SW480 (cell line): ENCODE results near the gene RTN4R.

Source experiments
- DNase-seq: peaks from one replicate; pipeline ENCODE4 v3.0.0-alpha.2; 2016; ENCODE audit warnings: low spot score

RTN4R gene

DNA sequence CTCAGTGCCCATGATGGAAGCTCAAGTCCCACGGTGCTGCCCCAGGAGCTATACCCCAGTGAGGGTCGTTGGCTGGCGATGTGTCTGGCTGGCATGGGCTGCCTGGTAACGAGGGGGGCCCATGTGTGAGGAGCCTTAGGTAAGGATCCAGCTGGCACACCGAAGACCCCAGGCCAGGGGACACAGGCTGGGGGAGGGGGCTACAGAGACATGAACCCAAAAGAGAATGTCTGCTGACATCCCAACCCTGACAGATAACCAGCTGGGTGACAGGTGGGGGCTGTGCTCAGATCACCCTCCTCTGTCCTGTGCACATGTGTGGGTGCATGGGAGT, 39.2 kb downstream of the RTN4R start:
- no peak for DNase-seq

DNA sequence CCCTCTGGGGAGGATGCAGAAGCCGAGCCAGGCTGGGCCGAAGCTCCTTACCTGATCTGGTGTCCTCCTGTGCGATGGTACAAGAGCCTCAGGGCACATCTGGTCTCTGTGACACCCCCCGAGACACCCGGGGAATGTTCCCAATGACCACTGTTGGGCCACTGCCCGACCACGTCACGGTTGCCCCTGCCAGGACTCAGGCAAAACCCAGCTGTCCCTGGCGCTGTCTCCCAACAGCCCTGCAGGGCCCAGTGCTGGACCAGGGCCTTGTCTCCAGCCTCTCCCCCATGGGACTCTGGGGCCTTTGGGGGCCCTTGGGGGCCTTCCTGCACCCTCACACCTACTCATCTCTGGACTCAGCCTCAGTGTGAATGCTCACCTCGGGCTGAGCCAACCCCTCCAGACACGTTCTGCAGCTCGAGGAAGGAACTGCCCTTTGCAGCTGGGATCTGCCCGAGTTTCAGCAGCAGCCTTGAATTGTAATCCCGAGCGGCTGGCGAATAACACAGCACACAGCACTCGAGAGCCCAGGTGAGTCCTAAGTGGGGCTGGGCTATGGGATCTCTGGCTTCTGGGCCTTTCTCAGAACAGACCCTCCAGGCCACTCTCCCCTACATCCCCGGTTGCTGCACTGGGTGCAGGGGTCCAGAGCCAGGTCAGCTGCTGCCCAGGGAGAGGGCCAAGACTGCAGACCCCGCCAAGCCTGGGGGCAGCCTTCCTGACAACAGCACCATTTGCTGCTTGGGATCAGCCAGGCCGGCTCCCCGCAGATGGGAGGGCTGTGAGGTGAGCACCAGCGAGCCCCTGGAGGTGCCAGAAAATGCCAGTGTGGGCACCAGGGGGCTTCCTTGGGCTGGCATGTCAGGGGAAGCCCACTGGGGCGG, 39.8 kb downstream of the RTN4R start:
- no peak for DNase-seq

DNA sequence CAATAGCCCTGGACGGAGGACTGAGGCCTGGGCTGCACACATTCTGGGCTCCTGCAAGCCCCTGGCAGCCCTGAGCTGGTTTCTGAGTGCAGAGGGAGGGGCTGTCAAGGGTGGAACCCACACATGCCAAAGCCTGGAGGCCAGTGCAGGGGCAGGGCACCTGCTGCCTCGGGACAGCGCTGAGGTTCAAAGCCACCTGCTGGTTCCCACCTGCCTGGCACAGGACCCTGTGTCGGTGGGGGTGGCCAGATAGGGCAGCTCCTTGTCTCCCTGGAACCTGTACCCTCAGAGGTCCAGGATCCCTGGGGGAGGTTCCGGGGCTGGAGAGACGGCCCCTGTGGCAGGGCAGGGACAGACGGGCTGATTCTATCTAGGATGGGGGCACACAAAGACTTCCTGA, 40.8 kb downstream of the RTN4R start:
- no peak for DNase-seq

DNA sequence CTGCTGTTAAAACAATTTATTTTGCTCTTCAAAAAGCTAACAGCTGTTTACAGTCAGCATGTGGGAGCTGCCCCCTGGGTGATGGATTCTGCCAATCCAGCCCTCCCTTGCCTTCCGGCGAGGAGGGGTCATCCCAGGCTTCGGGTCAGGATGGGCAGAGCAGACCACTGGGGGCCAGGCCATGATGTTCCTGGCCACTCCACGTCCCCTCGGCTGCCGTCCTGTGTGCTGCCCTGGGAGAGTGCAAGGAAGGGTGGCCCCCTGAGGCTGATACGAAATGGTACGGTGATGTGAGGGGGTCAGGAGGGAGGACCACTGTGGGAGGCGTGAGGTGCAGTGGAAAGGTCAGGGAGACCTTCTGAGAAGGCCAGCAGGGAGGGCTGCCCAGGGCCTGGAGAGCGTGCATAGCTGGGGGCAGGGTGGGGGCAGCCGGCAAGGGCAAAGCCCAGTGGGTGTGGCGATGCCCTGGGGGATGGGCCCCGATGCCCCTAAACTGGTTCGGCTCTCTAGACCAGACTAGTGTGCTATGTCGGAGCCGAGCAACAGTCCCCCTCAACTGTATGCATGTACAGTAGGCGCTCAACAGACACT, 41.3 kb downstream of the RTN4R start:
- DNase-seq = no peak

DNA sequence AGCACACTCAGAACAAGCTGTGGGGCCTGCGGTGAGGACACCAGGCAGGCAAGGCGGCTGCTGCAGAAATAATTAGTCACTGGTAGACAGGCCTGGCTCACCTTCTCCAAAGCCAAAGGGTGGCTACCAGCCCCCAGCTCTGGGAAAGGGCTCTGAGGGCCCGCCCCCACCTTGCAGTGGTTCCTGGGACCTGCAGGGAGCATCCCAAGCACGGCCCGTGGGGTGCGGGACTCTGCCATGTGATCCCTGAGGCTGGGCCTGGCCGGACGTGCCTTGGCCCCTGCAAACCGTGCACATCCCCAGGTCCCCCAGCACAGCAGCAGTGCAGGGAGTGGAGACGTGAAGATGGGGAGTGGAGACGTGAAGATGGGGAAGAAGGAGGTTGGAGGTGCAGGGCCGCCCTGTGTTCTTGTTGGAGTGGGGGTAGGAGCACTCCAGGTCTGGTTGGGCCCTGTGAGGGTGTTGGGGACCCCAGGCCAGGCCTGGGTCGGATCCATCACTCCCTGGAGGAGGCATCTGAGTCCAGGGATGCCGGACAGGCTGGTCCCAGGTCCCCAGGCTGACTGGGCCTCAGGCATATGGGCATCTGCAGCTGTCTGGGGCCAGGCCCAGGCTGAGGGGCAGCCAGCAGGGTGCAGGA, 41.9 kb downstream of the RTN4R start:
- DNase-seq = no peak

DNA sequence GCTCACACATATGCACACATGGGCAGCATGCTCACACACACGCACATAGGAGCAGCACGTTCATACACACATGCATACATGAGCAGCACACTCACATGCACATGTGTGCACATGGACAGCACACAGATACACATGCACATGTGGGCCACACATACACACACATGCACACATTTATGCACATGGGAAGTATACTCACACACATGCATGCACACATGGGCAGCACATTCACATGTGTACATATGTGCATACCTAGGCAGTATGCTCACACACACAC, 42.5 kb downstream of the RTN4R start:
- DNase-seq = no peak

DNA sequence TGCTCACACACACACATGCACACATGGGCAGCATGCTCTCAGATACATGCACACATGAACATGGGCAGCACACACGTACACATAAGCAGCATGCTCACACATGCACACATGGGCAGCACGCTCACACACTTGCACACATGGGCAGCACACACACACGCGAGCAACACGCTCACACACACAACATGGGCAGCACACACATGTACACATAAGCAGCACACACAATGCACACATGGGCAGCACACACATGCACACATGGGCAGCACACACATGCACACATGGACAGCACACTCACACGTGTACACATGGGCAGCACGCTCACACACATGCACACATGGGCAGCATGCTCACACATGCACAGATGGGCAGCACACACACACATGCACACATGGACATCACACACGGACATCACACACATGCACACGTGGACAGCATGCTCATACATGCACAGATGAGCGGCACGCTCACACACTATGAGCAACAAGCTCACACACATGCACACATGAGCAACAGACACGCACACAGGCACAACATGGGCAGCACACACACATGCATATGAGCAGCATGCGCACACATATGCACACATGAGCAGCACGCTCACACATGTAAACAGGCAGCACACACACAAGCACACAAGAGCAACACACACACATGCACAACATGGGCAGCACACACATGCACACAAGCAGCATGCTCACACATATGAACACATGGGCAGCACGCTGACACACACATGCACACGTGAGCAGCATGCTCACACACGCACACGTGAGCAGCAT, 43.0 kb downstream of the RTN4R start:
- no peak for DNase-seq

DNA sequence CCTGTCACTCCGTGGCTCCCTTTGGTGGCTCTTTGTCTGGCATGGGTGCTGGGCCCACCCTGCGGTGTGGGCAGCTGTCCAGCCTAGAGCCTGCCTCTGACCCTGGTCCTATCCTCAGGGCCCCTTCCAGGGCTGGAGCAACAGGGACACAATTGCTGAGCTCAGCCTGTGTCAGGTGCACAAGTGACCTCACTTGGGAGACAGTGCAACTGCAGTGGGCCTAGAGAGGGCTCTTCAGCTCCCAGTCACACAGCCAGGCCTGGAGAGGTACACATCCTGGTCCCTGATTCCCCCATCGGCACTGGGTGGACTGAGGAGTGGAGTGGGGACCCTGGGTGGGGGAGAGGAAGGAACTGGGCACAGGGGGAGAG, 43.9 kb downstream of the RTN4R start:
- no peak for DNase-seq

DNA sequence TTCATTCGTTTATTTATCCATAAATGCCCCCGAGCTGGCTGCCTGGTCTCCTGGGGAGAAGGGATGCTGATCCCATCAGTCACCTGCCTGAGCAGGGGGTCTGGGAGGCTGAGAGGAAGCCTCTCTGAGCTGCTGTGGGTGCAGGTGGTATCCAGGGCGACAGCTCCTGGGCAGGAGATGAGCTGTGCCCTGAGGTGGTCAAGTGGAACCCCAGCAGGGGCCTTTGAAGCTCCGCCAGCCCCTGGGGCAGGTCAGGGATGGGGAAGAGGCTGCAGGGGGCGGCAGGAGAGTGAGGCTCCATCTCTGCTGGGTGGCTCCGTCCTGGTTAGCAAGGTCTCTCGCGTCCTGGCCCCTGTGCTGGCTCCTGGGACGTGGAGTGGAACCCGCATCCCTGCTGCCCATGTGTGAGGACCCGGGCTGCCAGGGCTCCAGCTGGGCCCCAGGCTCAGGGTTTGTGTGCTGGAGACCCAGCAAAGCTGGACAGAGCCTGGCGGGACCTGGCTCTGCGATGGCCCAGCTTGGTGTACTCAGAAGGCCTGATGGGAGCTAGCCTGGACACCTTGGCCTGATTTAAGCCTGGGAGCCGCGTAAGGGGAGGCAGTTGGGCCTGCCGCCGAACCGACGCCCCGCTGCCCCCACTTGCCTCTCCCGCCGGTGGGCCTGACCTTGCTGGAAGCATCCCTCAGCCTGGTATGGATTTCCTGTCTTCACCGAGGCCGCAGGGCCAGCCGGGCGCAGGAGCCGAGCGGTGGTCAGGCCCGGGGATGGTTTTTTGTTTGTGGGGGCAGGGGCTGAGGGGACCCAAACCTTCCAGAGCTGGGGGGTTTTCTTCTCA, 44.5 kb downstream of the RTN4R start:
- no peak for DNase-seq

DNA sequence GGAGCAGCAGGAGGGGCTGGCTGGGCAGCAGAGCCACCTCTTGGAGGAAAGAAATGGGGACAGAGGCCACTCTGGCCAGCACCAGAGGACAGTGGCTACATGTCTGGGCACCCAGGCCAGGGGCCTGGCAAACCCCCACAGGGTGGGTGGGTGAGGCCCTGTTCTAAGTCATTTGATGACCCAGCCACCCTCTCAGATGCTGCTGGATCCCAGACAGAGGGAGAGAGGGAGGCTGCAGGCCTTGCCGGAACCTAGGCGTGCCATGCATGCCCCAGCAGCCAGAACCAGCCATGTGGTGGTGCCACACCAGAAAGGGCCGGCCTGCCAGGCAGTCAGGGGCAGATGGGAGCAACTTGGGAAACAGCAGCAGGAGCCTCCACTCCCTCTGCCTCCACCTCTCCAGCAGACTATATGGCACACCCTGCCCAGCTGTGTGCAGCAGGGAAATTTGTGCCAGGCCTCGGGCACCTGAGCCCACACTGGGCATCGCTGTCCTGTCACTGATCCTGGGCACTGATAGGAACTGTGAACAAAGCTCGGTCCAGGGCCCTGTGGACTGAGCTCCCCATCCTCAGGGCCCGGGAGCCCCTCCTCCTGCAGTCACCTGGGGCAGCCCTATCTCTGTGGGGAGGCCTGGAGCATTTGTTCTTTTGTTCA, 45.2 kb downstream of the RTN4R start:
- no peak for DNase-seq

DNA sequence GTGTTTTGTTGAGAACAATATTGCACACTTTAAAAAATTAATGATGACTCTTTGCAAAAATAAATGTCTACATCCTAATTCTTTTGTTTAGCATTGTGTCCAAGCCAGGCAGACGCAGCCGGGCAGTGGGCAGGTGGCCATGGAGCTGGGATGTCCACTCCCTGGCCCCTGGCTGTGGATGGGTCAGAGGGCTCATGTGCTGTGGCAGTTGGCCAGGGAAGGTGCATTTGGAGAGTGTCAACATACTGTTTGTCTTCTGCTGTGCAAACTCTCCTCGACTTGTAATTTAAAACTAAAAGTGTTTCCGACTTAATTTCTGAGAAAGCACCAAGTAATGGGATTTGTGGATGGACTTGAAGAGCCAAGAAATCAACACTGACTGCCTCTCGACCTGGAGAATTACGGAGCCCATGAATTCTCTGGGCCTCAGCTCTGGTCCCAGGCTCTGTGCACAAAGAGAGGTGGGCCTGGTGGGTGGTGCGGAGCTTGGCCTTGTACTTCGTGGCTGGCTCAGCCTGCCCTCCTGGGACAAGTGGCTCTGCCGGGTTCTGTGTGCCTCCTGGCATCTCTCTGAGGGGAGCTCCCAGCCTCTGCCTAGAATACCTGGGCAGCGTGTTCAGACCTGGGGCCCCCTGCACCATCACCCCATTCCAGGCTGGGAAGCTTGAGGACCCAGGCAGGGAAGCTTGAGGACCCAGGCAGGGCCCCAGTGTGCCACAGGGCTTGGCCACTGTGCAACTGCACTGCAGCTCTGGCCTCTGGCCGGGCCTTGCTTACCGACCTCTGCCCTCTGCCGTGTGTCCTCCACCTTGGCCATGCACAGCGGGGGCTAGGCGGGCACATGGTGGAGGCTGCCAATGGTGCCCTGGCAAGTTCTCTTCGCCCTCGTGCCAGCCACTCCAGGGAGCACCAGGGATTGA, 46.4 kb downstream of the RTN4R start:
- no peak for DNase-seq

DNA sequence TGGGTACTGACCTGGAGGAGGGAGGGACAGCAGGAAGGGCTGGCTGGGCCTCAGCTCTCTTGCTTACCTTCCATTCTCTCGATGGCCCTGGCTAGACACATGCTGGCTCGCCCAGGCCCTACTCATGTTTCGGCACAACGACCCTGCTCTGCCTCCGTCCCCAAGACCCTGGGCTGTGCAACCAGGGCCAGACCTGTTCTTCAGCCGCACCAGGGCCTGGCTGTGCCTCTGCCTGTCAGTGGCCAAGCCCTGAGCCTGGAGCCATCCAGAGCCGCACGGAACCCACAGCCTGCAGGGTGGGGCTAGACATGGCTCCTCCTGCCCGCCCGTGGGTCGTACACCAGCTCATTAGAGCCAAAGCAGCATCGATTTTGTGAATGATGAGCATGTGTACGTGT, 47.5 kb downstream of the RTN4R start:
- no peak for DNase-seq

DNA sequence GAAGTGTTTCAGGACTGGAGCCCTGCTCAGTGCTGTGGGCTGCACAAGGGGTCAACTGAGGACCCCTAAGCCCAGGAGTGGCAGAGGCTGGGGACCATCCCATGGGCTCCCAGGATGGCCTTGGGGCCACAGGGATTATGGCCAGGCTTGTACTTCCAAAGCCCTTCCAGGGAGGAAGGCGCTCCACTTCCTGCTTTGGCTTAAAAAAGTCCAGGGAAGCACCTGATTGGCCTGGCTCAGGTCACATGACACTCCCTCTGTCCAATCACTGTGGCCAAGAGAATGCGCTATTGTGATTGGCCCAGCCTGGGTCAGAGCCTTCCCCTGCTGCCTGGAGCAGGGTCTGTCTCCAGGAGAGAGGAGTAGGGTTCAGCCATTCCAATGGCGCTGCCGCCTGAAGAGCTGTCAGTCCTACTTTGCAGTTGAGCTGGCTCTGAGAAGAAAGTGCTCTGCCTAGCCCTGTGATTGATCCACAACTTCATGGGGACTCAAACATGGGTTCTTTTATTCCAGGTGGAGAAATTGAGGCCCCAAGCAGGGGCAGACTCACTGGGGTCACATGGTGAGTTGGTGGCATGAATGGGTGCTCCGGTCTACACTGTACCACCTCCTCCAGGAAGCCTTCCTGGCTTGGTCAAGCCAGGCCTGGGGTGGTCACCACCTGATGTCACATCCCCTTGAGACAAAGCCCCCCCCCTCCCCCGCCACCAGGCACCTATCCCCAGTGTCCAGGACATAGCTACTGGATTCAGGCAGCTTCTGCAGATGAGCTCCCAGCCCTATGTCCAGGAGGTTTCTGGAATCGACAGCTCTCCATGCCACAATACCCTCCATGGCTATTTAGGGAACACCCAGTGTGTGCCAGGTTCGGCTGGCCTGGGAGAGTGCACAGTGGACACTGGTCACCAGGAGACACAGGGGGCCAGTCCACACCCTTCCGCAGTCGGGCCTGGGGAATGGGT, 48.2 kb downstream of the RTN4R start:
- no peak for DNase-seq

DNA sequence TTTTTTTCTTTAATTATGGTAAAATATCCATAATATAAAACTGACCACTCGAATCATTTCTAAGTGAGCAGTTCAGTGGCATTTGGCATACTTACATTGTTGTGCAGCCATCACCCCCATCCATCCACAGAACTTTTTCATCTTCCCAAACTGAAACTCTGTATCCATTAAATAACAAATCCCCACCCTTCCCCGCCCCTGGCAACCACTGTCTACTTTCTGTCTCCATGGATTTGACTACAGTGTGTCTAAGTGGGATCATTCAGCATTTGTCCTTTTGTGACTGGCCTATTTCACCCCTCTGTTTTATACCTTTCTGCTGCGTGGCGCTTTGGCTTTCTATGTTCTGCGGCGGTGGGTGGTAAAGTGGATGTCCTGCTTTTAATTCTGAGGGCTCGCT, 49.1 kb downstream of the RTN4R start:
- DNase-seq = no peak

DNA sequence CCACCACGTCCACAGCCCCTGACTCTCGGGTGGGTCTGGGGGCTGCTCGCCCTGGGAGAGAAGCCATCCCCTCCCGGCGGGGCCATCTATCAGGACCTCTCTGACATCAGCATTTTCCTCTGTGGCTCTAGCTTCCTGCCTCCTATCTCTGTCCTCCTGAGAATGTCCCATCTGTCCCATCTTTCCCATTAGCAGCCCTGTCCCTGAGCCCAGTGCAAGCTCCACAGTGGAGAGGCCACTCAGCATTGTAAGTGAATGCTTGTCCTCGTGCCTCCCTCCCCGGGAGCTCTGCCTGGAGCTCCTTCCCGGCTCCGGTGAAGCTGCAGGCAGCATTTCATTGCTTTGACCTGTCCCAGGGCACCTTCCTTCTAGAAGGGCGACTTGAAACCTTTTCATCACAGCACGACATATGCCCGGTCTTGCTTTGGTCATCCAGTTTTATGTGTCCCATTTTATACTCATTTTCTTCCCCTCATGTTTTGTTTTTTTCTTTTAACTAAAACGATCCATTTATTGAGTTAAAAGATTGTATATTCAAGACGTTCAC, 49.7 kb downstream of the RTN4R start:
- DNase-seq = no peak

DNA sequence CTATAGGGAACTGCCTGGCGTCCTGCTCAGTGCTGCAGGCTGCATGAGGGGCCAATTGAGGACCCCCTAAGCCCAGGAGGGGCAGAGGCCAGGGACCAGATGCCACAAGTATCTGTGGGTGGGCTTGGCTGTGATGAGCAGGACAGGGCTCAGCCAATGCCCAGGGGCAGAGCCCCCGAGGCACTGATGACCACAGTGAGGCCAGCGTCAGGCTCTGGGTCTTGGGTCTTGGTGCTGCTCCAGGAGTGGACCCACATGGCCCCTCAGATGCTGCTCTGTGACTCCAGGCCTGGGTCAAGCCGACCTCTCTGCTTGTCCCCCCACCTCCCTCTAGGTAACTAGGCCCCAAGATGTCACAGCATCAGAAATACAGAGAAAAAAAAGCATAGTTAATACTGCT, 50.6 kb downstream of the RTN4R start:
- DNase-seq = no peak

DNA sequence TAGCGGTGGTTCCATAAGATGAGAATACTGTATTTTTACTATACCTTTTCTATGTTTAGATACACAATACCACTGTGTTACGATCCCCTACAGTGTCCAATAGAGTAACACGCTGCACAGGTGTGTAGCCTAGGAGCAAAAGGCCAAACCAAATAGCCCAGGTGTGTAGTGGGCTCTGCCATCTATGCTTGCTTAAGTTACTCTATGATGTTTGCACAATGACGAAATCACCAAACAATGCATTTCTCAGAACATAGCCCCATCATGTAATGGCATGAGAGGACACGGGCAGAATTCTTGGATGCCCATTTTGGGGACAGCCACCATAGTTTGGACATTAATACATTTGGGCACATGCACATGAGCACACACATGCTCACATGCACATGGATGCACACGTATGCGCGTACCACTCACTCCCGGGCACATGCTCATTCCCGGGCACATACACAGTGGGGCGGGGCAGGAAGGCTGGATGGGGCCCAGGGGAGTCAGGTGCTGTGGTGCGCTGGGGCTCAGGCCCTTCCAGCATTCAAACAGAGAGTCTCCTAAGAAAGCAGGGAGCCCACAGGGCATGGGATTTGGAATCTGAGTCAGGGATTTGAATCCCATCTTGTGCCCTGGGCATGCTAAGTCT, 51.1 kb downstream of the RTN4R start:
- DNase-seq = no peak

DNA sequence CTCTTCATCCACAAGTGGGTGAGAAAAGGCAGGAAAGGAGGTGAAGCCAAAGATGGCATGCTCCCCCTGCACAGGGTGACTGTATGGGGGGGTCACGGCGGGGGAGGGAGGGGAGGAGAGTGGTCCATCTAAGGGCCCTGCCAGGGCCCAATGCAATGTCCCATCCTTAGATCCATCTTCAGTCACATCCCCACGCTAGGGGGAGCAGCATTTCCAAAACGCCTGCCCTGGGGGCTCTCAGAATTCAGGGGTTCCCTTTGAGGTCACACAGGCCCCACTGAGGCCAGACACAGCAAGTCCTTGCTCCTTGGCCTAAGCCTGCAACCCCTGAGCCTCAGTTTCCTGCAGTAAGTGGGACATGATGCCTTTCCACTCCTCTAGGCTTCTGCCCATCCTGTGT, 52.4 kb downstream of the RTN4R start:
- DNase-seq = no peak

DNA sequence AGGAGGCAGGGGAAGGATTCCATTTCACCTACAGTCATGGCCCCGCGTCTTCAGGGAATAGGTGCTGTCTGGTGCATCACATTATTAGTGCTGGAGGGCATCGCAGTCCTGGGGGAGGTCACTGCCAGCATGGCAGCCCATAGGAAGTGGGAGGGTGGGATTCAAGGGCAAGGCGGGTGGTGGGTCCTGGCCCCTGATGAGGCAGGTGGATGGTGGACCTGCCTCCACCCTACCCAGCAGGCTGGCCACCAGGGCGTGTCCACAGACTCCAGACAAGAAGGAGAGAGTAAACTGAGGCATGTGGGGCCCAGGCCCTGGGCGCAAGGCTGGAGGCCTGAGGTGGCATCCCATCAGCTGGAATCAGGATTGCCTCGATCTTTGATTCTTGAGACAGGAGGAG, 53.3 kb downstream of the RTN4R start:
- no peak for DNase-seq
